Measurements from ENCODE around the gene MCM9.

GRCh38 chr6:118862443-118862842 is 72.5 kb downstream of the MCM9 start:
- no peak for TF ChIP-seq CTCF (IDR thresholded peaks at IDR 0.05)
- TF ChIP-seq SMAD3 (CRISPR knock-in tag; IDR thresholded peaks at IDR 0.05; ENCODE audit: borderline replicate concordance), result no peak
- no peak for TF ChIP-seq MAX (CRISPR knock-in tag; IDR thresholded peaks at IDR 0.05)
- no peak for TF ChIP-seq JAZF1 (CRISPR knock-in tag; IDR thresholded peaks at IDR 0.05)

All from WTC11 (cell line).